Measurements from ENCODE around the gene APBA2. TPM values are rescaled to one million over a fixed set of nuclear protein-coding genes. Genes with fewer than 3 reads are reported as not detected.

Gene APBA2
- total RNA-seq, 1 donor from 2014 or later, result 3.4 TPM

DNA sequence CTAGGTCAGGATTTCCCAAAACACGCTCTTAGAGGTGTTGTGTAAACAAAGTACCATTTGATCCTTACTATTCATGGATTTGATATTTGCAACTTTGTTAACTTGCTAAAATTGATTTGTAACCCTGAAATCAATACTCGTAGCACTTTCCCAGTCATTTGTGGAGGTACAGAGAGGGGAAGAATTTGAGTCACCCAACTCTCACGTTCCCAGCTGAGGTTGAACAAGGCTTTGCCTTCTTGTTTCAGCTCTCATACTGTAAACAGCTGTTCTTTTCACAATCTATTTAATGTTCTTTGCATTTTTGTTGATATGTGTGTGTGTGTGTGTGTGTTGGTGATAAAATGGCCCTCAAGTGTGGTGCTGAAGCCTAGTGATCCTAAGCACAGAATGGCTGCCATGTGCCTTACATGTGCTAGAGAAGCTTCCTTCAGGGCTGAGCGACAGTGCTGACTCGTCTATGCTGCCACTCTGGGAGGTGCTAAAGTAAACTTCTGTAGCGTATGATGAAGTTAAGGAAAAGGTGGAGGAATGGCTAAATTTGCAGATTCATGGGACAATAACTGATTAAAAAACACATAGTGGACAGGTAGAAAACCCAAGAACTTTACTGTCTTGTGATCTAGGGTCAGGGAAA is 173.2 kb downstream of the APBA2 start:
- no peak for DNase-seq (ENCODE audit: low spot score)

DNA sequence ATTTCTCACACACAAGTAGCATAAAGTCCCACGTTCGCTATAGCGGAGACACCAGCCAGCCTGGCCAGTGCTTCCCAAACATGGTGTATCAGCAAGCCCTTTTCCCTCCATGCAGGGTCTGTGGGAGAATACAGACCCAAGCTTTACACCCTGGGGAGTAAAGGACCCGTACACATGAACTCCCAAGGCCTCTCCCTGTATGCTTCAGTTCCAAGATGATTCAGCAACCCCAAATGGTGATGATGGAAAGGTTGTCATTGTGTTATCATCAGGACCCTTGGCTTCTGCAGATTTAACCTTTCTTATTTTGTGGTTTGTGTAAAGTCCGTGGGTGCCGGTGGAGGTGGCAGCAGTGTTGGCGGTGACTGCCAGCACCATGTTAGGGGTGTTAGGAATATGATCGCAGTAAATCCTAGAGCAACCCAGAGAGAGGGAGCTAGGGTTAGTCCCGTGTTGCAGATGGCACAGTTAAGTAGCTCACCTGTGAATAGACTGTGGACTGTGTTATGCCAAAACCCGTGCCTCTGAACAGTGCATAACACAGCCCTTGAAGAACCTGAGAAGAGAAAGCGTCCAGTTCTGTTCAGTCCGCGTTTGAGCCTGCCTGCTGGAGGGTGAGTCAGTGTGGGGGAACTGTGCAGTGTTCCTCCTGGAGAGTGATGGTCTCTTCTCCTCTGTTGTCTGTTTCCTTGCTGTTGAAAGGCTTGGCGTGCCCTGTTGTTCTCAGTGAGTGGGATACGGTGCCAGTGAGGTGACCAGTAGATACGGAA is 174.3 kb downstream of the APBA2 start:
- DNase-seq (ENCODE audit: low spot score), result no peak

DNA sequence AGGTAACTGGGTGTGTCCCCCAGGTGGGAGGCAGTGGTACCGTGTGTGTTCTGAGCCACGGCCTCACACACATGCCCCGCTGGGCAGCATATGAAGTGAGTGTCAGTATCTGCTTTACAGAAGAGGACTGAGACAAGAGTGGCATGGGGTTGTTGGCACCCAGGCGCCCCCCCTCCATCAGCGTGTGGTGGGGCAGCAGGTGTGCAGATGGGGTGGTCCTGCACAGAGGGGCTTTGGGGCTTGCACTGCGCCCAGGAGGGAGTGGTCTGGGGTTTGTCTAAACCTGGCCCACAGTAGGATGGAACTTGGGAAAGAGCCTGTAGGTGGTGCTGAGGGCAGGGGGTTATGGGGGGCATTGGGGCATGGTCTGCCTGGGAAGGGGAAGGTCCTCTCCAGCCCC is 176.0 kb downstream of the APBA2 start:
- DNase-seq (ENCODE audit: low spot score), result no peak

DNA sequence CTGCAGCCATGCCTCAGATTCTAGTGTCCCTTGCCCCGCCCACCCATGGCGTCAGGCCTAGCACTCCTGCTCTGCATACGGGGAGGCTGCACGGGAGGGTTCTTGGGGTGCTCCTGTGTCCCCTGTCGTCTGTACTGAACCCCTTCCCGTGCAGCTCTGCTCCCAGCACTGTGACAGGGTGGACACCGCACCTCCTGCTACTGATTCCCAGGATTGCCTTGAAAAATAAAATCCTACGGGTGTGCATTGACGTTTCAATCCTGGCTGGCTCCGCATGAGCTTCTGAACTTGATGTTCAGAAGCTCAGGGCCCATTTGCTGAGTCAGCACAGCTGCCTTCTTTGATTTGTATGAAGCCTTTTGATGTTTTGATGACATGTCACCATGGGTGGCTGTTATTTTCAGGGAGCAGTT is 176.4 kb downstream of the APBA2 start:
- DNase-seq (ENCODE audit: low spot score), result no peak

DNA sequence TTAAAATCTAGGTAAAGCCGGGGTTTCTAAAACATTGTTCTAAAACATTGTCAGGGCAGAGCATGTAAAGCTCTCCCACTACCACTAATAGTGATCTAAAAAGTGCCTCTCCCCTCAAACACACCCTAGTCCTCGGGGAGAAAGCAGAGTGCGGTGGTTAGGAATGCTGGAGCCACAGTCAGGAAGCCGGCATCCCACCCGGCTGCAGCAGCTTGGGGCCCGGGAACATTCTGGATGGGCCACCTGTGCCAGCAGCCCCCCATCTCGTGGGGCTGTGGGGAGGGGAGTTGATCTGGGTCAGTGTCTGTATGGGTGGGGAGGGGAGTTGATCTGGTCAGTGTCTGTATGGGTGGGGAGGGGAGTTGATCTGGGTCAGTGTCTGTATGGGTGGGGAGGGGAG is 176.9 kb downstream of the APBA2 start:
- DNase-seq (ENCODE audit: low spot score), result no peak

DNA sequence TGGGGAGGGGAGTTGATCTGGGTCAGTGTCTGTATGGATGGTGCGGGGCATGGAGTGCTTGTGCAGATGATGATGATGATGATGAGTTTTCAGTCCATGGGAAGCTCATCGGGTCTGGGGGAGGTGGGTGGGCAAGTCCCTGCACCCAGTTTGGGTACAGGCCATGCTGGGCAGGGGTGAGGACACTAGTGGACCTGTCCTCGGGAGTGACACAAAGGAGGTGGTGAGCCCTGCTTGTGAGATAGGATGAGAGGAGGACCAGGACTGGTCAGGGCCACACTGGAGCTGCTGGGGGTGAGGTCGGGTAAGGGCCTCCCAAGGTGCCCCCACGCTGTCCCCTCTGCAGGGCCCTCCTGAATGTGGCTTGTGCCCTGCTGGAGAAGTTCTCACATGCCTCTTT is 177.9 kb downstream of the APBA2 start:
- DNase-seq (ENCODE audit: low spot score), result no peak

DNA sequence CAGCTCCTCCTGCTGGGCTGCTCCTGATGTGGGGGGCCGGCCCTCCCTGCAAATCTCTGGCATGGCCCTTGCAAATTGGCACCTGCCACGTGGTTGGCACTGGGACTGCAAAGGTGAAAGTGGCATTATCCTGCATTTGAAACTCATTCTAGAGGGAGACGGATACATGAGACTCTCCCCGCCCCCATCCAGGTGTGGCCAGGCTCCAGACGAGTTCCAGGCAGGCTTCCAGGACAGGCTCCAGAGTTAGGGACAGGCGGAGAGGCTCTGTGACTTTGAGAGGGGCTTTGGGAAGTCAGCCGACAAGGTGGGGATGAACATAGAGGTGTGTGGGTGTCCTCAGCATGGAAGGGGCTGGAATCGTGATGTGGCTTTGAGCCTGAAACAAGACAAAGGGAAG is 178.5 kb downstream of the APBA2 start:
- DNase-seq (ENCODE audit: low spot score), result no peak

DNA sequence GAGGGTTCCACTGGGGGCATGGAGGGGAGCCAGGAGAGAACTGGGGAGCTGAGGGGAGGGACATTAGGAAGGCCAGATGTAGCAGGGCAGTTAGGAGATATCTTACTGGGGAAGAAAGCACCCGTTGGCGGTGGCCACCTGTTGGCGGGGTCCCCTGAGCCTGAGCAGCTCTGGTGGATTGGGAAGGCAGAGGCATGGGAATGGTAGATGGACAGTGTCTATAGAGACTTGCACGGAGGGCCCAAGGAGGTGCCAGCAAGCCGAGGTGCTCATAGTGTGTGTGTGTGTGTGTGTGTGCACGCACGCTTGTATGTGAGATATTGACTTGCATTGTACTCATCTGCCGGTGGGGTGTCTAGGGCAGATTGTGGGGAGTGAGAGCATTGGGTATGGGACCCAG is 179.0 kb downstream of the APBA2 start:
- DNase-seq (ENCODE audit: low spot score), result no peak

DNA sequence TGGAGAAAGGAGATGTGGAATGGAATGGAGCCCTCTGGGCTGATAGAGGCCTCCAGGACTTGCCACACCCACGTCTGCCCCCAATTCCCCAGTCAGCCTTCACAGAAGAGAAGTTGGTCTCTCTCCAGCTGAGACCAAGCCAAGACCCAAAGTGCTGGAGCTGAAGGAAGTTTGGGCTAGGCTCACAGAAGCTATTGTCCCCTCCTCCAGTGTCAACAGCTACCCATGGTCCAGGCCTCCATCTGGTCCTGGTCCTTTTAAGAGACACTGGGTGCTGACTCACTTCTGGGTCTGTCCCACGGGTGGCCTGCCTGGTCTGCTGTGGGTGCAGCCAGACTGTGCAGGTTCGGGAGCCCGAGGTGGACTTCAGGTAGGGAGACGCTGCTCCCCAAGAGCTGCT is 179.8 kb downstream of the APBA2 start:
- DNase-seq (ENCODE audit: low spot score), result no peak

DNA sequence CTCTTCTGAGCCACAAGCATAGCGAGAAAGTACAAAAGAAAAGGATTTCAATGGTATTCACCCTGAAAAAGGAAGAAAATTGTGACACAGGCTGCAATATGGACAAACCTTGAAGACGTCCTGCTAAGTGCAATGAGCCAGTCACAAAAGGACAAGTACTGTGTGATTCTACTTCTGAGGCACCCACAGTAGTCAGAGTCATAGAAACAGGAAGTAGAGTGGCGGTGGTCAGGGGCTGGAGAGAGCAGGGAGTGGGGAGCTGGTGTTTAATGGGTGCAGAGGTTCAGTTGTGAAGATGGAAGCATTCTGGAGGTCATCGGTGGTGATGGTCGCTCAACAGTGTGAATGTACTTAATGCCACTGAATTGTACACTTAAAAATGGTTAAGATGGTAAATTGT is 180.5 kb downstream of the APBA2 start:
- DNase-seq (ENCODE audit: low spot score), result no peak

DNA sequence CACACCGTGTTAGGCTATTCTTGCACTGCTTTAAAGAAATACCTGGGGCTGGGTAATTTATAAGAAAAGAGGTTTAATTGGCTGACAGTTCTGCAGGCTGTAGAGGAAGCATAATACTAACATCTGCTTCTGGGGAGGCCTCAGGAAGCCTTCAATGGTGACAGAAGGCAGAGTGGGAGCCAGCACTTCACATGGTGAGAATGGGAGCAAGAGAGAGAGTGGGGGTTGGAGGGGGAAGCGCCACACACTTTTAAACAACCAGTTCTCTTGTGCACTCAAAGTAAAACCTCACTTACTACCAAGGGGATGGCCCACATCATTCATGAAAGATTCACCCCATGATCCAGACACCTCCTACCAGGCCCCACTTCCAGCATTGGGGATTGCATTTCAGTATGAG is 181.1 kb downstream of the APBA2 start:
- no peak for DNase-seq (ENCODE audit: low spot score)

DNA sequence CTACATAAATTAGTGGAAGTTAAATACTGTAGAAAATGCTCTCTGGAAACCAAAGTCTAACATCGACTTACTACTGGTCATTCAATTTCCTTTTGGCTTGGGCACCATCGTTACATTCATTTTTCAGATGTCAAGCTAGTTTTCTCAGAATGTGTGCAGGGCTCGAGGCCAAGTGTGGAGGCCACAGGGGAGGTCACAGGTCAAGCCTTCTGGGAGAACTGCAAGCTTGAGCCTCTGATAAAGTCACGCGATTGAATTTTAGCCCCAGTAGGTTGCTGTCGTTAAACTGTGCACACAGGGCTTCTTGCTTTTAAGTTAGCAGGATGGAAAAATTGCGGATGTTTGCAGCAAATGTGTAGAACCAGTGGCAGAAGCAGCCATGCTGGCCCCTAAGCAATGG is 182.2 kb downstream of the APBA2 start:
- DNase-seq (ENCODE audit: low spot score), result no peak

DNA sequence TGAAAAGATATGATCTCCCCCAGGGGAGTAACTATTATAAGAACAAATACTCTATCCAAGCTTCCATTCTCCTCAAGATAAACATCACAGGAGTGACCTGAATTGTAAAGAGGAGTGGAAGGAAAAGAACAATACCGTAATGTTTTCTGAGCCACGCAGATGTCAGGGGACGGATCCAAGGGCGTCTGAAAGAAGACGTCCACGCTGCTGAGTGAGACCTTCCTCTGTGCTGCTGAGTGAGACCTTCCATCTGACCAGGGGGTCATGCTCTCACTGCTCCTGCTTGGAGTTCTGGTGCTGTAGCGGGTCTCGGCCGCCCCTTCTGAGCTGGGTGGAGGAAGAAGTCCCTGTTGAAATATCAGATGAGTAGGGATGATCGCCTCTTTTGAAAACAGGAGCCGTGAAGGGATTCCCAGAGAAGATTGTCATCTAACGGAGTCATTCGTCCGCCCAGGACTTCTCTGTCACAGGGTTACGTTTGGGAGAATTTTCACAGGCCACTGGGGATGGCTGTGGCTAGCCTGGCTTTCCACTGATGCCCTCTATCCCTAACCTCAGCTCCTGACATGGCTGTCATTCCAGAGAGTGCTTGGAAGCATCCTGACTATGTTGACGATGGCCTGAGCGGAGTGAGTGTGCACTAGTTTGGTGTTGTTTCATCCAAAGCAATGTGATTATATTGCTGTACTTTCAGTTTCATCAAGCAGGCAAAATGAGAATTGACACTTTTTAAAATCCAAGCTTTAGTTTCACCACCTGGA is 184.9 kb downstream of the APBA2 start:
- no peak for DNase-seq (ENCODE audit: low spot score)

DNA sequence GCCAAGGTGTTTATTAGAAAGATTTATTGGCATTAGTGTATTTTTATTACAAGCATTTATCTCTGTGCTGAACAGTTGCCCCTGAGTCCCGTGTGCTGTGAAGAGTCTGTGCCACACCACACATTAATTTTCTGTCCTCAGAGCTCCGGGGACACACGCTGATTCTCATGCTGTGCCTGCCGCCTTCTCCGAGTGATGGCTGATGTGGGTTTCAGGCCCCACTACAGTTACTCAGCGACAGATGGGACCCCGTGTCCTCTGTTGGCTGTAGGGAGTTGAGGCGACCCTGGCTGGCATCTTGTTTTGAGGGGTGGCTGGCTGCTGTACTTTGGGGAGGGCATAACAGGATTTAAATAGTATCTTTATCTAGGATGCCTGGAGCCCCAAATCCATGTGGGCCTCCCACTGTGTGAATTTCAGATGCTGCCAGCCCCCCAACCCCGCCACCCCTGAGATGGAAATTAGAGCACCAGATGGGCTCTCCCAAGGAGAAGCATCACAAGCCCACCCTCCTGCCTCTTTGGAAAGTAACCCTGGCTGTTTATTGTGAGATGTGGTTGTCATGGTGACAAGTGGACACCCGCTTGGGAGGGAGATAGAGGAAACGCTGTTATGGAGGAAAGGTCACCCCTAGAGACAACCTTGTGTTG is 185.6 kb downstream of the APBA2 start:
- no peak for DNase-seq (ENCODE audit: low spot score)

DNA sequence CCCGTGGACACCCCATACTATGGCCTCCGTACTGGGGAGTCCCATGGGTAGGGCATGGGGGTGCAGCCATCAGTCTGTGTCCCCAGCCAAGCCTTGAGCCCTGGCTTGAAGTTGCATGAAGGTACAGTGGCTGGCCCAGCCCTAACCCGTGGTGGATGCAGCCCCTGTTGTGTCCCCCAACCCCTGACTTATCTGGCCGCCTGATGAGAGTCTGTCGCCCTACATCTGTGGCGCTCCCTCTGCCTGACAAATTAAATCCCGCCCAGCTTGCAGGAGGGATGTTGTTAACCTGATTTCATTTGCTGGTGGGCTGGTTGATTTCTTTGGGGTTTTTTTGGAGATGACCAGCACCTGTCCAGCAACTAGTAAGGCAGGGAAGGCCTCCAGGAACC is 186.1 kb downstream of the APBA2 start:
- DNase-seq (ENCODE audit: low spot score), result no peak

DNA sequence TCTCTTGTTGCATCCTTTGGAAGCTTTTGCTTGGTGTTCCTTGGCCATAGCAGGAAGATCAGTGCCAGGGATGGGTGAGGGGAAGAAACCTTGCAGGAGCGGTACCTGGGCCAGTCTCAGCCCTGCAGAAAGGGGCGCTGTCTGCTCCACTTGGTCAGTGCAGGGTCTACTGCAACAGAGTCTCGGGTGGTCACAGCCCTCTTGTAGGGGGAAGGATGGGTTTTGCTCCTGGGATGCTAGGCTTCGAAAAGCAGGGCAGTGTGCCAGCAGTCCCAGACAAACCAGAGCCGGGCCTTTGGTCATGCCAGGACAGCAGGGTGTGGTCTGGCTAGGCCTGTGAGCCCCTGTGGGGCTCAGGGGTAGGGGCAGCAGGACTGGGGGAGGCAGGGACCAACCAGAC is 186.7 kb downstream of the APBA2 start:
- no peak for DNase-seq (ENCODE audit: low spot score)

DNA sequence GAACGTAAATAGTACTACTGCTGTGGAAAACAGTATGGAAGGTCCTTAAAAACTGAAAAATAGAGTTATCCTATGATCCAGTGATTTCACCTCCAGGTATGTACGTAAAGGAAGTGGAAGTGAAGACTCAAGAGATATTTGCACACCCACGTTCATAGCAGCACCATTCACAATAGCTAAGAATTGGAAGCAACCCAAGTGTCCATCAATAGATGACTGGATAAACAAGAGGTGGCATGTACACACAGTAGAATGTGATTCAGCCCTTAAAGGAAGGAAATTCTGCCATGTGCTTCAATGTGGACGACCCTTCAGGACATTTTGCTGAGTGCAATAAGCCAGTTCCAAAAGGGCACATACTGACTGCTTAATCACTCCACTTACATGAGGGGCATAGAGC is 188.3 kb downstream of the APBA2 start:
- DNase-seq (ENCODE audit: low spot score), result no peak

DNA sequence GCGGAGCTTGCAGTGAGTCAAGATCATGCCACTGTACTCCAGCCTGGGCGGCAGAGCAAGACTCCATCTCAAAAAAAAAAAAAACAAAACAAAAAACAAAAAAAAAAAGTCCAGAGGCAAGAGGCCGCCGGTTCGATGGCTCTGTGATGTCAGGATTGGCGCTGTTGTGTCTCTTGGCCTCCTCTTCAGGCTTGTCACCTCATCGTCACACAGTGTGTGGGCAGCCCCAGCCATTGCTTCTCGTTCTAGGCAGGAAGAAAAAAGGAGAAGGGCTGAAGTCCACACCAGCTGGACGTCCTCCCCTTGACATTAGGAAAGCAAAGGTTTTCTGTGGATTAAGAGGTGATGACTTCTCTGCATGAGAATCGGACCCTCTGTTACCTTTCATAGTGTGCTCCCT is 192.8 kb downstream of the APBA2 start:
- no peak for DNase-seq (ENCODE audit: low spot score)

DNA sequence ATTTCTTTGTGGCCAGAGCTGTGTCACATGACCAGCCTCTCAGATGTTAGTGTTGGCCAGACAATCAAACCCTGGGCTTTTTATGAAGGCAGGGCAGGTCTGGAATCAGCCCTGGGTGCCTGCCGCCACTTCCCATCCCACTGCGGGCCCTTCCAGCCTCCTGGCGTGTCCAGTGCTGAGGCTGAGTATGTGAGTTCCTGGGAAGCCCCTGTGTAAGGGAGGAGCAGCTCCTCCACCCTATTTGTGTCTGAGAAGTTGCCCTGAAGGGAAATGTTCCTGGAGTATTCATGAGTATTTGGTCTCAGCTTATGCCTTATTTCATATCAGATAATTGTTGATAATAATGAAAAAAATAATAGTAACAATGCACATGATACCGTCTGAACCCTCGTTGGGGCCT is 193.7 kb downstream of the APBA2 start:
- DNase-seq (ENCODE audit: low spot score), result no peak

DNA sequence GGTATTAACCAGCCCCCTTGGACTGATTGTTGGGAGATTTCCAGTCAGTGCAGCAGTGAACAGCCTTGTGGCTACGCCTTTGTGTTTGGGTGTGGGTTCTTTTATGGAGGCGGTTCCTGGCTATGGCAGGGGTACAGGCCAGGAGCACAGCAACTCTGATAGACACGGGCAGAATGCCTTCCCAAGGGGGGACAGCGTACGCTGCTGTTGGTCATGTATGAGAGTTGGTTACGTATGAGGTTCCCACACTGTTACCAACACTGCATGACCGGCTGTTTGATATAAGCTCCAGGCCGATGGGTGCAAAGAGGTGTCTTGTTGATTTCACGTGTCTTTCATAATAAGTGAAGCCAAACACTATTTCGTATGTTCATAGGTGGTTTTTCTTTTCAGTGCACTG is 196.0 kb downstream of the APBA2 start:
- DNase-seq (ENCODE audit: low spot score), result no peak

DNA sequence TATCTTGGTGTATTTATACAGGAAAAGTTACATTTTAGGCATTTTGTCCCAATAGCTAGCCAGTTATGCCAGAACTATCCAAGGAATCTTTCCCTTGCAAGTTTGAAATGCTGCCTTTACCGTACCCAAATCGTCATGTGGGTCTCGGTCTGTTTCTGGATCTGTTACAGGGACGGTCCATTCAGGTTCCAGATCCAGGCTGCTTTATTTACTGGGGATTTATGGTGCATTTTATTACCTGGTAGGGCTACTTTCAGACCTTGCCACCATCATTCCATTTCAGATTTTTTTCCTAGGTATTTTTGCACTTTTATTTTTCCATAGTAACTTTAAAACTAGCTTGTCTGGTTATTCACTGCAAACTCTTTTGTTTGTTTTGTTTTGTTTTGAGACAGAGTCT is 197.4 kb downstream of the APBA2 start:
- DNase-seq (ENCODE audit: low spot score), result no peak

DNA sequence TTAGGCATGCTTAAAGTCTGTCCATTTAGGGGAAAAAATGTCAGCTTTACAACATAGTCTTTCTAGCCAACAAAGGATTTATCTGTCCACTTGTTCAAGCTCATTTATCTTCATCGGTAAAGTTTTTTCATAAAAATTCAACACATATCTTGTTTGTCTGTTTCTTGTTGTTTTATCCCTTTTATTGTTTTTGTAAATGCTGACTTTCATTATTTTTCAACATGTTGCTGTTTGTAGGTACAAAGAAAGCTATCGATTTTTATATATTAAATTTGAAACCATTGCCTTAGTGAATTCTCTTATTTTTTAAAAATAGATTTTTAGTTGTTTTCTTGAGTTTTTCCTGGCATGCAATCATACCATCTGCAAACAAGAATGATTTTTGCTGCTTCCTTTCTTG is 198.1 kb downstream of the APBA2 start:
- no peak for DNase-seq (ENCODE audit: low spot score)

DNA sequence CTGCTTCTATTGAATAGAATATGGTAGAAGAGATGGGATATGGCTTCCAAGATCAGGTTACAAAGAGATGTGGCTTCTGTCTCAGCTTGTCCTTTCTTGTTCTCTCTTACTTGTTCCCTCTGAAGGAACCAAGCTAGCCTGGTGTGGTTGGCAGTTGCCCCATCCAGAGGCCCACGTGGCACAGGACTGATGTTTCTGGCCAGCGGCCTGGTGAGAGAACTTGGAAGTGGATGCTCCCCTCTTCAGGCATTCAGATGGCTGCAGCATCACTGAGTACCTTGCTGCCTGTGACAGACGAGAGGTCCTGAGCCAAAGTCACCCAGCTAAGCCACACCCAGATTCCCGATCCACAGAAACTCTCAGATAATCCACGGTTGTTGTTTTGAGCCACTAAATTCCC is 200.2 kb downstream of the APBA2 start:
- no peak for DNase-seq (ENCODE audit: low spot score)
